ENCODE data around the gene DDA1.
"Not testable (repeated sequence)": the region's sequence is repeated elsewhere in the genome, so short reads cannot be mapped to it uniquely, and the experiment has no call there.

DDA1 gene

GRCh38 chr19:17286263-17286662 is 23.1 kb upstream of the DDA1 start:
- FAIRE-seq (no peak), DNase-seq (ENCODE audit: extremely low spot score, insufficient read length, low read depth) (no peak)

GRCh38 chr19:17286752-17287151 is 22.6 kb upstream of the DDA1 start:
- no peak for FAIRE-seq
- DNase-seq (ENCODE audit: extremely low spot score, insufficient read length, low read depth): no peak

GRCh38 chr19:17289489-17289888 is 19.9 kb upstream of the DDA1 start:
- DNase-seq (ENCODE audit: extremely low spot score, insufficient read length, low read depth): peak; percentile 73
- FAIRE-seq: peak; percentile 86

- FAIRE-seq: peak; percentile 90
- DNase-seq (ENCODE audit: extremely low spot score, insufficient read length, low read depth): peak; percentile 92
Observed at GRCh38 chr19:17292301-17293074, 16.9 kb upstream of the DDA1 start.

- DNase-seq (ENCODE audit: extremely low spot score, insufficient read length, low read depth): no peak
- no peak for FAIRE-seq
Observed at GRCh38 chr19:17293605-17294004, 15.8 kb upstream of the DDA1 start.

- no peak for DNase-seq (ENCODE audit: extremely low spot score, insufficient read length, low read depth)
- peak; percentile 73 for FAIRE-seq
Observed at GRCh38 chr19:17294051-17294891, 15.1 kb upstream of the DDA1 start.

- not testable (repeated sequence) for FAIRE-seq; DNase-seq (ENCODE audit: extremely low spot score, insufficient read length, low read depth)
Observed at GRCh38 chr19:17295551-17295950, 13.8 kb upstream of the DDA1 start.

- DNase-seq (ENCODE audit: extremely low spot score, insufficient read length, low read depth) (no peak), FAIRE-seq (no peak)
Observed at GRCh38 chr19:17296273-17296672, 13.1 kb upstream of the DDA1 start.

GRCh38 chr19:17296976-17297375 is 12.4 kb upstream of the DDA1 start:
- no peak for FAIRE-seq

GRCh38 chr19:17300992-17301619 is 8.3 kb upstream of the DDA1 start:
- no peak for FAIRE-seq
- no peak for DNase-seq (ENCODE audit: extremely low spot score, insufficient read length, low read depth)

More at GRCh38 chr19:17296976-17297375, 12.4 kb upstream of the DDA1 start:
- no peak for DNase-seq (ENCODE audit: extremely low spot score, insufficient read length, low read depth)

GRCh38 chr19:17302391-17303166 is 6.8 kb upstream of the DDA1 start:
- DNase-seq (ENCODE audit: extremely low spot score, insufficient read length, low read depth) (no peak), FAIRE-seq (no peak)

GRCh38 chr19:17303167-17303939 is 6.0 kb upstream of the DDA1 start, which contains the start of gene ABHD8:
TSS of gene ABHD8 (minus strand) at chr19:17303425. CDS start at chr19:17301616, 1,809 bp downstream.
- FAIRE-seq: peak; percentile 95
- DNase-seq (ENCODE audit: extremely low spot score, insufficient read length, low read depth): peak; percentile 76

GRCh38 chr19:17303940-17304267 is 5.5 kb upstream of the DDA1 start:
- FAIRE-seq (no peak), DNase-seq (ENCODE audit: extremely low spot score, insufficient read length, low read depth) (no peak)

- FAIRE-seq (no peak), DNase-seq (ENCODE audit: extremely low spot score, insufficient read length, low read depth) (no peak)
Observed at GRCh38 chr19:17304386-17305215, 4.8 kb upstream of the DDA1 start.

GRCh38 chr19:17305216-17305516 is 4.2 kb upstream of the DDA1 start:
- FAIRE-seq (no peak), DNase-seq (ENCODE audit: extremely low spot score, insufficient read length, low read depth) (no peak)

- FAIRE-seq (peak; percentile 98), DNase-seq (ENCODE audit: extremely low spot score, insufficient read length, low read depth) (peak; percentile 78)
Observed at GRCh38 chr19:17305517-17306284, 3.7 kb upstream of the DDA1 start, which contains the start of gene MRPL34. TSS of gene MRPL34 (plus strand) at chr19:17305872. CDS start at chr19:17305893, 21 bp downstream.

GRCh38 chr19:17306285-17306714 is 3.1 kb upstream of the DDA1 start:
- no peak for FAIRE-seq

More at GRCh38 chr19:17306285-17306714, 3.1 kb upstream of the DDA1 start:
- no peak for DNase-seq (ENCODE audit: extremely low spot score, insufficient read length, low read depth)
